SHP77 treated with DMSO at 0.1 percent for 48 hours (cell line): Measurements from ENCODE around the gene ABCC5.
A peak's percentile ranks its signal among the peaks of the same experiment; 100 is the strongest.
"Not testable (repeated sequence)": the region's sequence is repeated elsewhere in the genome, so short reads cannot be mapped to it uniquely, and the experiment has no call there.

Experiments used
- DNase-seq: peaks from one replicate; lab custom pipeline; 2025; lab: John Stamatoyannopoulos, UW

ABCC5 gene

GRCh38 chr3:184017672-184018423 lies at the start of gene ABCC5:
ABCC5 (minus strand) TSS chr3:184017884; CDS start chr3:184014392, 3,492 bp downstream.
- peak; percentile 86 for DNase-seq

- DNase-seq: no peak
Measured at GRCh38 chr3:184066211-184066610, 48.5 kb upstream of the ABCC5 start.

GRCh38 chr3:184062637-184063036 lies 45.0 kb upstream of the ABCC5 start:
- no peak for DNase-seq

- DNase-seq: no peak
Measured at GRCh38 chr3:184059424-184059823, 41.7 kb upstream of the ABCC5 start.

GRCh38 chr3:184058029-184058428 lies 40.3 kb upstream of the ABCC5 start:
- no peak for DNase-seq

- DNase-seq: no peak
Measured at GRCh38 chr3:184052767-184053166, 35.1 kb upstream of the ABCC5 start, which contains the start of gene HTR3C. HTR3C (plus strand) TSS chr3:184053047; CDS start chr3:184053081, 34 bp downstream.

GRCh38 chr3:184050217-184050847 lies 32.6 kb upstream of the ABCC5 start:
- no peak for DNase-seq

GRCh38 chr3:184045995-184046394 lies 28.3 kb upstream of the ABCC5 start:
- no peak for DNase-seq

- DNase-seq: no peak
Measured at GRCh38 chr3:184042617-184043016, 24.9 kb upstream of the ABCC5 start.

- peak; percentile 3 for DNase-seq
Measured at GRCh38 chr3:184040010-184040409, 22.3 kb upstream of the ABCC5 start.

- DNase-seq: no peak
Measured at GRCh38 chr3:184039414-184039813, 21.7 kb upstream of the ABCC5 start.

- not testable (repeated sequence) for DNase-seq
Measured at GRCh38 chr3:184038307-184038706, 20.6 kb upstream of the ABCC5 start.

- DNase-seq: no peak
Measured at GRCh38 chr3:184037816-184038215, 20.1 kb upstream of the ABCC5 start.

- DNase-seq: no peak
Measured at GRCh38 chr3:184031187-184031792, 13.6 kb upstream of the ABCC5 start, which contains the start of gene HTR3D. HTR3D (plus strand) TSS chr3:184031742; CDS start chr3:184031742, 0 bp downstream.

GRCh38 chr3:184030536-184030935 lies 12.9 kb upstream of the ABCC5 start:
- no peak for DNase-seq

GRCh38 chr3:184029443-184029842 lies 11.8 kb upstream of the ABCC5 start:
- no peak for DNase-seq

- not testable (repeated sequence) for DNase-seq
Measured at GRCh38 chr3:184028275-184028890, 10.7 kb upstream of the ABCC5 start.

- not testable (repeated sequence) for DNase-seq
Measured at GRCh38 chr3:184025256-184025655, 7.6 kb upstream of the ABCC5 start.

GRCh38 chr3:184022323-184022722 lies 4.6 kb upstream of the ABCC5 start:
- no peak for DNase-seq

- DNase-seq: no peak
Measured at GRCh38 chr3:184018424-184018973, 815 bp upstream of the ABCC5 start.

- DNase-seq: peak; percentile 48
Measured at GRCh38 chr3:184016811-184017671, 643 bp downstream of the ABCC5 start.
